IMR-90 (cell line): ENCODE results near the gene STPG1.

Source experiments
- CTCF ChIP-seq: conservative IDR thresholded peaks from 2 replicates; pipeline ENCODE4 v1.5.1; 2012; ENCODE audit warnings: mild to moderate bottlenecking, low read depth, low read length, improper control_type of control experiment
- ELK1 ChIP-seq: fragments of 150-350 bp; IDR thresholded peaks from 2 replicates; pipeline ENCODE4 v1.6.1; 2016; ENCODE audit warnings: low read depth, mild to moderate bottlenecking, low read length, moderate library complexity, borderline replicate concordance
- FOS ChIP-seq: fragments of 150-350 bp; IDR thresholded peaks from 2 replicates; pipeline ENCODE4 v1.6.1; 2016; ENCODE audit warnings: low read depth, low read length
- MAFK ChIP-seq: IDR thresholded peaks from 2 replicates; pipeline ENCODE4 v1.6.1; 2012; ENCODE audit warnings: low read depth, low read length, improper control_type of control experiment
- MAZ ChIP-seq: IDR thresholded peaks from 2 replicates; pipeline ENCODE4 v1.6.1; 2012; ENCODE audit warnings: low read depth, mild to moderate bottlenecking, low read length, improper control_type of control experiment, moderate library complexity, borderline replicate concordance
- MXI1 ChIP-seq: IDR thresholded peaks from 2 replicates; pipeline ENCODE4 v1.6.1; 2012; ENCODE audit warnings: low read depth, mild to moderate bottlenecking, low read length, moderate library complexity, borderline replicate concordance
- POLR2A ChIP-seq: IDR thresholded peaks from 2 replicates; pipeline ENCODE4 v1.6.1; 2012; ENCODE audit warnings: mild to moderate bottlenecking, low read depth, low read length
- RCOR1 ChIP-seq: IDR thresholded peaks from 2 replicates; pipeline ENCODE4 v1.6.1; 2012; ENCODE audit warnings: mild to moderate bottlenecking, low read length, improper control_type of control experiment; ENCODE audit not compliant: insufficient replicate concordance
- SMC3 ChIP-seq: fragments of 150-350 bp; IDR thresholded peaks from 2 replicates; pipeline ENCODE4 v1.6.1; 2016; ENCODE audit warnings: low read depth, mild to moderate bottlenecking, antibody characterized with exemption, low read length, moderate library complexity
- USF2 ChIP-seq: fragments of 150-350 bp; IDR thresholded peaks from 2 replicates; pipeline ENCODE4 v1.6.1; 2017; ENCODE audit warnings: mild to moderate bottlenecking, antibody characterized with exemption, low read length, low read depth

GRCh38 chr1:24392604-24392946, 21.0 kb downstream of the STPG1 start:
- TF ChIP-seq CTCF (no peak), SMC3 (no peak), POLR2A (no peak), USF2 (no peak), MXI1 (no peak), FOS (no peak), MAFK (no peak), MAZ (no peak), RCOR1 (no peak), ELK1 (no peak)
